ENCODE results near the gene JOSD1.
"Not testable (repeated sequence)": the region's sequence is repeated elsewhere in the genome, so short reads cannot be mapped to it uniquely, and the experiment has no call there.

JOSD1 gene

GRCh38 chr22:38652859-38653258 lies 47.9 kb downstream of the JOSD1 start:
- DNase-seq = no peak
- in situ Hi-C loops (cut with HindIII; ENCODE audit: low pct_ligation_motif_present, low pct_unique_long_range_greater_than_20kb, low sequenced_read_pairs) = no loop called here

GRCh38 chr22:38649841-38650522 lies 50.8 kb downstream of the JOSD1 start:
- in situ Hi-C loops (cut with HindIII; ENCODE audit: low pct_ligation_motif_present, low pct_unique_long_range_greater_than_20kb, low sequenced_read_pairs) = no loop called here
- no peak for DNase-seq

- in situ Hi-C loops (cut with HindIII; ENCODE audit: low pct_ligation_motif_present, low pct_unique_long_range_greater_than_20kb, low sequenced_read_pairs) = no loop called here
Observed at GRCh38 chr22:38645430-38645829, 55.3 kb downstream of the JOSD1 start.

GRCh38 chr22:38644245-38644644 lies 56.5 kb downstream of the JOSD1 start:
- DNase-seq; in situ Hi-C loops (cut with HindIII; ENCODE audit: low pct_ligation_motif_present, low pct_unique_long_range_greater_than_20kb, low sequenced_read_pairs): not testable (repeated sequence)

More at GRCh38 chr22:38645430-38645829, 55.3 kb downstream of the JOSD1 start:
- no peak for DNase-seq

- no peak for DNase-seq
- in situ Hi-C loops (cut with HindIII; ENCODE audit: low pct_ligation_motif_present, low pct_unique_long_range_greater_than_20kb, low sequenced_read_pairs) = no loop called here
Observed at GRCh38 chr22:38641476-38642040, 59.2 kb downstream of the JOSD1 start.

- in situ Hi-C loops (cut with HindIII; ENCODE audit: low pct_ligation_motif_present, low pct_unique_long_range_greater_than_20kb, low sequenced_read_pairs) = no loop called here
- no peak for DNase-seq
Observed at GRCh38 chr22:38638728-38639127, 62.0 kb downstream of the JOSD1 start.

- no peak for DNase-seq
- in situ Hi-C loops (cut with HindIII; ENCODE audit: low pct_ligation_motif_present, low pct_unique_long_range_greater_than_20kb, low sequenced_read_pairs) = no loop called here
Observed at GRCh38 chr22:38638216-38638615, 62.5 kb downstream of the JOSD1 start.

Measured in ACHN (cell line).